Fibroblast of lung (primary cell): ENCODE measurements around the gene BTBD16. TPM values are rescaled to one million over a fixed set of nuclear protein-coding genes. Genes with fewer than 3 reads are reported as not detected.

Source experiments
- DNase-seq, 2 donors: peaks; one replicate each; pipeline versions ENCODE4 v3.0.0 to v3.0.0-alpha.2; 2010; ENCODE audit warnings: low read depth in 2 of 2
- H2AFZ ChIP-seq: 2 replicates; pipeline ENCODE4 v1.5.1; 2012; ENCODE audit warnings: low read length, control low read depth, inconsistent platforms
- H3K27ac ChIP-seq: 2 replicates; pipeline ENCODE4 v1.5.1; 2011; ENCODE audit warnings: low read length, control low read depth; ENCODE audit not compliant: insufficient read depth
- H3K27me3 ChIP-seq: 2 replicates; pipeline ENCODE4 v1.5.1; 2011; ENCODE audit warnings: mild to moderate bottlenecking, low read length; ENCODE audit not compliant: control insufficient read depth, insufficient read depth
- H3K36me3 ChIP-seq: 2 replicates; pipeline ENCODE4 v1.5.1; 2011; ENCODE audit warnings: low read length; ENCODE audit not compliant: control insufficient read depth, insufficient read depth
- H3K4me1 ChIP-seq: 2 replicates; pipeline ENCODE4 v1.5.1; 2011; ENCODE audit warnings: low read length; ENCODE audit not compliant: control insufficient read depth, insufficient read depth; ENCODE audit errors: extremely low read depth
- H3K4me2 ChIP-seq: 2 replicates; pipeline ENCODE4 v1.5.1; 2011; ENCODE audit warnings: low read length, control low read depth; ENCODE audit not compliant: insufficient read depth; ENCODE audit errors: extremely low read depth
- H3K4me3 ChIP-seq, 4 experiments: fragments of 200-600 bp in 1 of 4; sonication (generic) in 1 of 4; replicated peaks in 1 of 4; 2 replicates each; pipeline ENCODE4 v1.5.1; 2011 to 2016; ENCODE audit warnings: low read length in 4 of 4, low read depth in 3 of 4, mild to moderate bottlenecking in 3 of 4, control low read depth in 2 of 4, inconsistent platforms in 1 of 4, mixed read lengths in 1 of 4; ENCODE audit not compliant: insufficient read depth in 1 of 4; ENCODE audit errors: control extremely low read depth in 1 of 4
- H3K79me2 ChIP-seq: 2 replicates; pipeline ENCODE4 v1.5.1; 2012; ENCODE audit warnings: mild to moderate bottlenecking, low read length, inconsistent platforms; ENCODE audit not compliant: control insufficient read depth, insufficient read depth
- H3K9ac ChIP-seq: 2 replicates; pipeline ENCODE4 v1.5.1; 2011; ENCODE audit warnings: mild to moderate bottlenecking, low read length, control low read depth; ENCODE audit not compliant: insufficient read depth
- H3K9me3 ChIP-seq: 2 replicates; pipeline ENCODE4 v1.5.1; 2012; ENCODE audit warnings: low read depth, low read length; ENCODE audit not compliant: control insufficient read depth, insufficient read depth
- H4K20me1 ChIP-seq: 2 replicates; pipeline ENCODE4 v1.5.1; 2011; ENCODE audit warnings: low read length; ENCODE audit not compliant: control insufficient read depth, insufficient read depth; ENCODE audit errors: extremely low read depth
- EZH2 ChIP-seq: IDR thresholded peaks from 2 replicates; pipeline ENCODE4 v1.5.1; 2012; ENCODE audit warnings: low read length, control low read depth, mild to moderate bottlenecking; ENCODE audit errors: missing control alignments
- polyA plus RNA-seq, 2 donors: library from polyadenylated mRNA; depleted of rRNA in 1 of 2; stranded (reverse) in 1 of 2; unstranded in 1 of 2; fragments of >200 nt; gene quantifications; 2 replicates each; pipeline ENCODE4 v1.2.1, GENCODE V29; 2011 to 2012; ENCODE audit warnings: missing spikeins in 1 of 2
- total RNA-seq: library from RNA; depleted of rRNA; stranded (reverse); fragments of >200 nt; gene quantifications from 2 replicates; pipeline ENCODE4 v1.2.1, GENCODE V29; 2014
- TF ChIP-seq, protein P1 (sequence below), 2 donors: IDR thresholded peaks in 1 of 2; conservative IDR thresholded peaks in 1 of 2; 1 replicate in 1 of 2; 2 replicates in 1 of 2; pipeline ENCODE4 v1.5.1; 2011 to 2012; ENCODE audit warnings: low read length in 2 of 2, control low read depth in 1 of 2, inconsistent platforms in 1 of 2, low read depth in 1 of 2, mild to moderate bottlenecking in 1 of 2

Gene BTBD16
- total and polyA plus RNA-seq, 2 donors (not counting 1 experiment from before 2014, with no cell fraction given), result not detected

DNA sequence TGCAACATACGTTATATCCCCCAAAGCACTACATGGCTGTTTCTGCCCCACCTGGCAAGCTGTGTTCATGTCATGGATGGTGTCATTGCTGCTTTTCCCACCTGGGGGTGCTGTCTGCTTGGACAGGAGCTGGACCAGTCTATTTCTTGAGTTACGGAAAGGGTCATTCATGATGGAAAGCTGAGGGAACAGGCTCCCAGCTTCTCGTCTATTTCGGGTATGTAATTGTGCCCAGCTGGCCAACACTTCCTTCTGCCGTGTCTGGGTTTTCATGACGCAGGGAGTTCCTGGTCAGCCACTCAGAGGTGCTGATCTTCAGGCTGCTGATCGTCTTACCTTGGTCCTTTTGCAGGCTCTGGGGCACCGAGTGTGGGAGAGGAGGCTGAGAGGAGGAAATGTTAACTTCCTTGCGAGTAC is 8.6 kb downstream of the BTBD16 start:
- H3K9me3 ChIP-seq, result no peaks in the 10 kb centered on the region
- no peak for TF ChIP-seq EZH2
- TF ChIP-seq, protein P1, sequence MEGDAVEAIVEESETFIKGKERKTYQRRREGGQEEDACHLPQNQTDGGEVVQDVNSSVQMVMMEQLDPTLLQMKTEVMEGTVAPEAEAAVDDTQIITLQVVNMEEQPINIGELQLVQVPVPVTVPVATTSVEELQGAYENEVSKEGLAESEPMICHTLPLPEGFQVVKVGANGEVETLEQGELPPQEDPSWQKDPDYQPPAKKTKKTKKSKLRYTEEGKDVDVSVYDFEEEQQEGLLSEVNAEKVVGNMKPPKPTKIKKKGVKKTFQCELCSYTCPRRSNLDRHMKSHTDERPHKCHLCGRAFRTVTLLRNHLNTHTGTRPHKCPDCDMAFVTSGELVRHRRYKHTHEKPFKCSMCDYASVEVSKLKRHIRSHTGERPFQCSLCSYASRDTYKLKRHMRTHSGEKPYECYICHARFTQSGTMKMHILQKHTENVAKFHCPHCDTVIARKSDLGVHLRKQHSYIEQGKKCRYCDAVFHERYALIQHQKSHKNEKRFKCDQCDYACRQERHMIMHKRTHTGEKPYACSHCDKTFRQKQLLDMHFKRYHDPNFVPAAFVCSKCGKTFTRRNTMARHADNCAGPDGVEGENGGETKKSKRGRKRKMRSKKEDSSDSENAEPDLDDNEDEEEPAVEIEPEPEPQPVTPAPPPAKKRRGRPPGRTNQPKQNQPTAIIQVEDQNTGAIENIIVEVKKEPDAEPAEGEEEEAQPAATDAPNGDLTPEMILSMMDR (conservative IDR thresholded peaks at IDR 0.05 in 1 of 2, IDR thresholded peaks at IDR 0.05 in 1 of 2; ENCODE audit: low read depth in 1 of 2, low read length in 2 of 2), result peak; percentile 42 to 60
- no peaks in the 10 kb centered on the region for H4K20me1 ChIP-seq
- H3K9ac ChIP-seq, result no peak overlapping the region
- H3K27ac ChIP-seq, result no peak overlapping the region
- DNase-seq, result peak; percentile 21 to 43
- no peak overlapping the region for H3K4me2 ChIP-seq
- H2AFZ ChIP-seq, result no peak overlapping the region
- H3K27me3 ChIP-seq, result no peaks in the 10 kb centered on the region
- no peaks in the 10 kb centered on the region for H3K79me2 ChIP-seq
- no peak overlapping the region for H3K4me3 ChIP-seq
- H3K36me3 ChIP-seq, result no peaks in the 10 kb centered on the region
- peaks cover 7% of the 10 kb centered on the region for H3K4me1 ChIP-seq

DNA sequence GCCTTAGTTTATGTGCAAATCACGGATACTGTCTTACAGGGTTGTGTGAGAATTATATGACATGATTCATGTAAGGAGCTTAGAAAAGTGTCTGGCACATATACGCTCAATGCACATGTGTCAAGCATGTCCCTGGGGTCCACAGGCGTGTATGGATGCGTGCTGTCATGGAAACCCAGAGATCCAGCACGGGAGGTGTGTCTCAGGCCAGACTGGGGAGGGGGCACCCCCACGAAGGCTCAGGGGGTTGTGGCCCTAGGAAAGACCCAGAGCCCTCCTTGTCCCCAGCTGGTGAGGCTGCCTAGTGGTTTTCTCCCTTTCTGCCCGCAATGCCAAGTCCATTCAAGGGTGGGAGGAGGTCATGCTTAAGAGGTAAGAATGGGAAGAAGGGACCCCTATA is 9.1 kb downstream of the BTBD16 start:
- no peak overlapping the region for H2AFZ ChIP-seq
- H4K20me1 ChIP-seq, result no peaks in the 10 kb centered on the region
- H3K27me3 ChIP-seq, result no peaks in the 10 kb centered on the region
- H3K9ac ChIP-seq, result no peak overlapping the region
- DNase-seq, result no peak
- H3K27ac ChIP-seq, result no peak overlapping the region
- H3K36me3 ChIP-seq, result no peaks in the 10 kb centered on the region
- no peaks in the 10 kb centered on the region for H3K79me2 ChIP-seq
- no peak overlapping the region for H3K4me3 ChIP-seq
- H3K9me3 ChIP-seq, result no peaks in the 10 kb centered on the region
- TF ChIP-seq, protein P1 (conservative IDR thresholded peaks at IDR 0.05 in 1 of 2, IDR thresholded peaks at IDR 0.05 in 1 of 2; ENCODE audit: low read depth in 1 of 2, low read length in 2 of 2), result no peak
- TF ChIP-seq EZH2, result no peak
- peaks cover 7% of the 10 kb centered on the region for H3K4me1 ChIP-seq
- no peak overlapping the region for H3K4me2 ChIP-seq

DNA sequence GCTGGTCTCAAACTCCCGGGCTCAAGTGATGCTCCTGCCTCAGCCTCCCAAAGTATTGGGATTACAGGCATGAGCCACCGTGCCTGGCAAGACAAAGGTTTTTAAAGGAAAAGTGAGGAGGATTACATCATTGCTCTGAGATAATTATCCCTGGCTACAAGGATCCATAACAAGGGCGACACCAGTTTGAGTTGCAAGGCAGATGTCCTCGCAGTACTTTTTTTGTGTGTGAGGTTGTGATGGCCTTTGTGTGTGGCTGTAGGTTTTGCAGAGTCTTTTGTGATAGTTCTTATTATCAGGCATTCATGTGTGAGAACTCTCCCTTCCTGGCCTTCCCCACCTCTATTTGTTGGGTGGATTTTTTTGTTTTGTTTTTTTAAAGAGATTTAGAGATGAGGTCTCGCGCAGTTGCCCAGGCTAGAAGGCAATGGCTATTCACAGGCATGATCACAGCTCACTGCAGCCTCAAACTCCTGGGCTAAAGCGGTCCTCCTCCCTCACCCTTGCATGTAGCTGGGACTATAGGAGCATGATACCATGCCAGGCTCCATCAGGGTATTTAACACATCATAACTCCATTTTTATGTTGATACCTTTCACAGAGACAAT is 10.0 kb downstream of the BTBD16 start:
- TF ChIP-seq EZH2, result no peak
- TF ChIP-seq, protein P1 (conservative IDR thresholded peaks at IDR 0.05 in 1 of 2, IDR thresholded peaks at IDR 0.05 in 1 of 2; ENCODE audit: low read depth in 1 of 2, low read length in 2 of 2), result no peak
- Histone ChIP-seq H3K9ac (no peak overlapping the region), H3K36me3 (no peaks in the 10 kb centered on the region), H2AFZ (no peak overlapping the region), H4K20me1 (no peaks in the 10 kb centered on the region), H3K79me2 (no peaks in the 10 kb centered on the region), H3K27me3 (peaks cover 2% of the 10 kb centered on the region), H3K9me3 (no peaks in the 10 kb centered on the region), H3K4me1 (peaks cover 7% of the 10 kb centered on the region), H3K4me3 (no peak overlapping the region), H3K4me2 (no peak overlapping the region), H3K27ac (no peak overlapping the region)
- no peak for DNase-seq
